AG04450 (cell line): ENCODE results near the gene EMP2. TPM values are rescaled to one million over a fixed set of nuclear protein-coding genes. Genes with fewer than 3 reads are reported as not detected.
"Not testable (repeated sequence)": the region's sequence is repeated elsewhere in the genome, so short reads cannot be mapped to it uniquely, and the experiment has no call there.

Source experiments
- CTCF ChIA-PET: fragments of 300-600, 350-600 bp; formaldehyde crosslinking; extraction: SDS; loops from one replicate; lab custom pipeline; 2022; ENCODE audit warnings: antibody characterized with exemption, inconsistent platforms; lab: Charles Lee
- POLR2A ChIA-PET: fragments of 350-600 bp; formaldehyde crosslinking; extraction: SDS; loops from one replicate; lab custom pipeline; 2021; ENCODE audit warnings: antibody characterized with exemption, inconsistent platforms; lab: Yijun Ruan, JAX
- DNase-seq: peaks from one replicate; pipeline ENCODE4 v3.0.0-alpha.2; 2011; ENCODE audit warnings: low read depth, low spot score
- H3K27ac ChIP-seq: one replicate; pipeline ENCODE4 v1.5.1; 2012; ENCODE audit warnings: low read depth, low read length, control low read depth
- H3K27me3 ChIP-seq: one replicate; pipeline ENCODE4 v1.6.0; 2012; ENCODE audit warnings: low read length; ENCODE audit not compliant: control insufficient read depth, insufficient read depth
- H3K4me3 ChIP-seq: 2 replicates; pipeline ENCODE4 v1.5.1; 2011; ENCODE audit warnings: mild to moderate bottlenecking, low read depth, low read length, control low read depth
- H3K9me3 ChIP-seq: 2 replicates; pipeline ENCODE4 v1.5.1; 2012; ENCODE audit warnings: low read length; ENCODE audit not compliant: control insufficient read depth, insufficient read depth
- polyA plus RNA-seq: library from polyadenylated mRNA; depleted of rRNA; stranded (reverse); fragments of >200 nt; gene quantifications from 2 replicates; pipeline ENCODE4 v1.2.3, GENCODE V29; 2011
- TF ChIP-seq, protein P1 (sequence below): IDR thresholded peaks from 2 replicates; pipeline ENCODE4 v1.5.1; 2011; ENCODE audit warnings: low read depth, low read length, control low read depth, inconsistent platforms

The EMP2 gene
- polyA plus RNA-seq, 1 experiment, result 15.2 TPM

DNA sequence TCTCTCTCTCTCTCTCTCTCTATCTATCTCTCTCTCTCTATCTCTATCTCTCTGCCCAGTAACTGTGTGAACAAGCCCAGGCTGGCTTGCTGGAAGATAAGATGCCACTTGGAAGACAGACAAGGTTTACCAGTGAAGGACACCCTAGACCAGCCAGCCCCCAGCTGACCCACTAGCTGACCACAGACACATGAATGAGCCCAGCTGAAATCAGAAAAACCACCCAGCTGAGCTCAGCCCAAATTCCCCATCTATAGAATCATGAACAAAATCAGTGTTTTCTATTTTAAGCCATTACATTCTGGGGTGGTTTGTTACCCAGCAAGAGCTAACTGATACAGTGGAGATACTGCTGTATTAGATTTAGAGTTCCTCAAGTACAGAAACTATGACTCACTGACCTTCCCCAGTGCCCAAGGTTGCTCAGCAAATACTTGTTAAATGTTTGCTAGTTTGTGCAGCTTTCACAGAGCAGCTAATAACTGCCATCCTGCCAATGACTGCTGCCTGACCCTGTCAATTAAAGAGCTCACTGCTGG is 18.0 kb downstream of the EMP2 start:
- no peak for DNase-seq
- ChIA-PET CTCF (interaction anchor here (1.2 kb wide), 1 partner anchor 18 kb away, joined by 3 read pairs; the partner anchor contains the start of gene EMP2), POLR2A (no interaction called here)
- Histone ChIP-seq H3K4me3 (no peak overlapping the region), H3K27me3 (no peaks in the 10 kb centered on the region), H3K27ac (no peak overlapping the region), H3K9me3 (peaks cover 9% of the 10 kb centered on the region)
- TF ChIP-seq, protein P1, sequence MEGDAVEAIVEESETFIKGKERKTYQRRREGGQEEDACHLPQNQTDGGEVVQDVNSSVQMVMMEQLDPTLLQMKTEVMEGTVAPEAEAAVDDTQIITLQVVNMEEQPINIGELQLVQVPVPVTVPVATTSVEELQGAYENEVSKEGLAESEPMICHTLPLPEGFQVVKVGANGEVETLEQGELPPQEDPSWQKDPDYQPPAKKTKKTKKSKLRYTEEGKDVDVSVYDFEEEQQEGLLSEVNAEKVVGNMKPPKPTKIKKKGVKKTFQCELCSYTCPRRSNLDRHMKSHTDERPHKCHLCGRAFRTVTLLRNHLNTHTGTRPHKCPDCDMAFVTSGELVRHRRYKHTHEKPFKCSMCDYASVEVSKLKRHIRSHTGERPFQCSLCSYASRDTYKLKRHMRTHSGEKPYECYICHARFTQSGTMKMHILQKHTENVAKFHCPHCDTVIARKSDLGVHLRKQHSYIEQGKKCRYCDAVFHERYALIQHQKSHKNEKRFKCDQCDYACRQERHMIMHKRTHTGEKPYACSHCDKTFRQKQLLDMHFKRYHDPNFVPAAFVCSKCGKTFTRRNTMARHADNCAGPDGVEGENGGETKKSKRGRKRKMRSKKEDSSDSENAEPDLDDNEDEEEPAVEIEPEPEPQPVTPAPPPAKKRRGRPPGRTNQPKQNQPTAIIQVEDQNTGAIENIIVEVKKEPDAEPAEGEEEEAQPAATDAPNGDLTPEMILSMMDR, result no peak

DNA sequence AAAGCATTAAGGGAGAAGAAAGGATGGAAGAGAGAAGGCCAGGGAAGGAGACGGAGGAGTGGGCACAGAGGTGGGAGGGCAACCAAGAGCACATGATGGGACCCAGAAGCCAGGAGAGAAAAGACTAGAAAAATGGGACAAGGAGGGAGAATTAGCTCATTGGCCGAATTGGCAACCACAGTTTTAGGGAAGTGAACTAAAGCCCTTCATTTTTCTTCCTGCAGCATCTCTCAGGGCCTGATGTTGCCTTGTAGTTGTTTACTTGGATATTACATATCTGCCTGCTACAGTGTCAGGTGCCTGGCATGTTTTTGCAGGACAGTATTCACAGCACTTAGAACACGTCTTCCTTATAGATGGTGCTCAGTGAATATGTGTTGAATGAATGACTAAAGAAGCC is 19.0 kb downstream of the EMP2 start:
- TF ChIP-seq, protein P1, result no peak
- ChIA-PET POLR2A (no interaction called here), CTCF (interaction anchor here (0.6 to 1.2 kb wide), 2 partner anchors 19 to 1949 kb away, joined by 3 read pairs; partner anchors contain the start of gene EMP2)

DNA sequence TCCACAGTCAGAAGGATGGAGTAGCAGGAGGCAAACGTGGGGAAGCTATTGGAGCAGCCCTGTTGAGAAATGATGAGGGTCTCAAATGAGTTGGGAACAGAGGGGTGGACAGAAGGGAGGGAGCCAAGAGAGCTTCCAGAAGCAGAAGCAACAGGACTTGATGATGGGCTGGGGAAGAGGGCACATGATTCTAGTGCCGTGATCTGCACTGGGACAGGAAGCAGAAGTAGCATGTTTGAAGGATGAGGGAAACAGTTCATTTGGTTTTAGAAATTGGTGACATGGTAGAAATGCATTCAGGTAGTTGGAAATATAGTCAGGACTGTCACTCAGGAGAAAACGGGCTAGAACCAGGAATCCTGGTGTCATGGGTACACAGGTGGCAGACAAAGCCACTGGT is 19.4 kb downstream of the EMP2 start:
- Histone ChIP-seq H3K27ac (no peak overlapping the region), H3K9me3 (peaks cover 9% of the 10 kb centered on the region), H3K4me3 (no peak overlapping the region), H3K27me3 (no peaks in the 10 kb centered on the region)
- TF ChIP-seq, protein P1, result no peak
- DNase-seq, result no peak
- CTCF ChIA-PET, result interaction anchor here (0.5 to 0.7 kb wide), 3 partner anchors 20 to 1948 kb away, joined by 3 read pairs; no protein-coding TSS in a partner anchor
- POLR2A ChIA-PET, result no interaction called here

More for the DNA sequence above, 19.0 kb downstream of the EMP2 start:
- Histone ChIP-seq H3K27me3 (no peaks in the 10 kb centered on the region), H3K27ac (no peak overlapping the region), H3K4me3 (no peak overlapping the region), H3K9me3 (peaks cover 9% of the 10 kb centered on the region)
- no peak for DNase-seq

DNA sequence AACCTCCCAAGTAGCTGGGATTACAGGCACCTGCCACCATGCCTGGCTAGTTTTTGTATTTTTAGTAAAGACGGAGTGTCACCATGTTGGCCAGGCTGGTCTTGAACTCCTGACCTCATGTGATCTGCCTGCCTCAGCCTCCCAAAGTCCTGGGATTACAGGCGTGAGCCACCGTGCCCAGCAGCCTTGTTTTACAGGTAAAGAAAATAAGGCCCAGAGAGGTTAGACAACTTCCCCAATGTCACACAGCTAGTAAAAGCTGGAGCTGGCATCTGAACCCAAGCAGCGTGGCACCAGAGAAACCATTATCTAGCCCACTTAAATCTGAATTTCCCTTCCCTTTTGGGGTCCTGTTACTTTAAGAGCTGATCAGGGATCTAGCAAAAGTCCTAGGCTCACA is 20.6 kb downstream of the EMP2 start:
- DNase-seq, H3K27me3 ChIP-seq, H3K4me3 ChIP-seq, POLR2A ChIA-PET, CTCF ChIA-PET, H3K27ac ChIP-seq, H3K9me3 ChIP-seq: not testable (repeated sequence)

DNA sequence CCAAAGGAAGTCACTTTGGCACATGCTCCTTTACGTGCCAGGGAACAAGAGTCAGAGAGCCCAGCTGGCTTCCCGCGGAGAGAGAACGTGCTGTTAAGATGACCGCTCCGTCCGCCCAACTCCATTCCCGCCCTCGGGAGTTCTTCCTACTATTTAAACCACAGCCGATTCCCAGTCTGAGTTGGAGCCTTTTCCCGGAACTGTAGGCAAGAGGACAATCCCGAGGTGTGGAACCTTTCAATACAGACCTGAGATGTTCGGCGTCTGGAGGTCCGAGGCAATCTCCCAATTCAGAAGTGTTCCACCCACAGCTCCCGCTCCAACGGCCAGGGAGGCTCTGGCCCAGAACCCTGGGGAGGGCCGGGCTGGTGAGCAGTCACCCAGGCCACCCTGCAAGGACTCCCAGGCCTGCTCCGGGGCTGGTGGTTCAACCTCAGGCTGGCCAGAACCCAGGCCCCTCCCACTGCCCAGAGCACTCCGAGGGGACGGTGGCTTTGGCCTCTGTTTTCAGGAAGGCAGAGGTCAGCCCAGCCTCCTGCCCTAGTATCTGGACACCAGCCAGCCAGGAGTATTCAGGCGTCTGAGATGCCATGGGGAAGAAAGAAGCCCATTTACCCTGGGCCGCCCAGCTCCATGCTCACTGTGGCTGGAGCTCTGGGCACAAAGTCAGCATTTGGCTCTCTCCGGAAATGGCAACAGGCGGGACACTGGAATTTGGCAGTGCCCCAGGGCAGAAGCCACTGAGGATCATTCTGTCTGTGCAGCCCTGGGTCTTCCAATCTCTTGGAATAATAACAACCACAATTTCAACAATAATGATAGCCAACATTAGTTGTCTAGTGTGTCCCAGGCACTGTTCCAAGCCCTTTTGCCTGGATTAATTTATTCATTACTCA is 21.4 kb downstream of the EMP2 start:
- peaks cover 9% of the 10 kb centered on the region for H3K9me3 ChIP-seq
- TF ChIP-seq, protein P1, result no peak
- DNase-seq, result no peak
- ChIA-PET CTCF (no interaction called here), POLR2A (no interaction called here)
- no peaks in the 10 kb centered on the region for H3K27me3 ChIP-seq
- no peak overlapping the region for H3K4me3 ChIP-seq
- H3K27ac ChIP-seq, result no peak overlapping the region
